GM12878 (cell line): ENCODE data around the gene CHRM1. TPM values are rescaled to one million over a fixed set of nuclear protein-coding genes. Genes with fewer than 3 reads are reported as not detected.

Experiments used
- ATAC-seq: fragments of 200-7000 bp; cut with Tn5 transposase; 3 replicates; pipeline ENCODE4 v1.9.1; 2020; ENCODE audit warnings: mild to moderate bottlenecking, moderate library complexity
- BruUV-seq: library from RNA; stranded (reverse); fragments of 400-500 nt; replicated peaks from 2 replicates; lab custom pipeline; 2021; lab: Mats Ljungman, UMichigan
- CTCF ChIA-PET: fragments of 300-600 bp; sonication (Branson Sonifier 250); formaldehyde crosslinking; extraction: SDS; loops from one replicate; lab custom pipeline; 2021; ENCODE audit warnings: inconsistent platforms; lab: Yijun Ruan, JAX
- POLR2A ChIA-PET: fragments of 350-600 bp; formaldehyde crosslinking; extraction: SDS; loops from one replicate; lab custom pipeline; 2021; ENCODE audit warnings: inconsistent platforms; lab: Charles Lee
- RAD21 ChIA-PET: fragments of 300-600 bp; sonication (Branson Sonifier 250); formaldehyde crosslinking; loops from one replicate; lab custom pipeline; 2023; ENCODE audit warnings: antibody characterized with exemption; ENCODE audit not compliant: unreplicated experiment; lab: Charles Lee
- SMC1A ChIA-PET: fragments of 300-600 bp; sonication (Branson Sonifier 250); formaldehyde crosslinking; loops from one replicate; lab custom pipeline; 2023; ENCODE audit not compliant: unreplicated experiment, uncharacterized antibody; lab: Charles Lee
- DNase-seq: peaks from one replicate; pipeline ENCODE4 v3.0.0-alpha.2; 2011; ENCODE audit warnings: low read depth, low spot score
- FAIRE-seq: peaks from 3 replicates; lab custom pipeline; 2011; peaks lifted over from hg19 to GRCh38; lab: Jason Lieb, UNC
- H2AFZ ChIP-seq: 2 replicates; pipeline ENCODE4 v1.6.0; 2011; ENCODE audit warnings: low read depth, low read length, control low read depth; ENCODE audit not compliant: control insufficient read depth
- H3K27ac ChIP-seq: 2 replicates; pipeline ENCODE4 v1.5.1; 2011; ENCODE audit warnings: control low read depth; ENCODE audit not compliant: control insufficient read depth, insufficient read depth
- H3K27me3 ChIP-seq, 2 experiments: replicated peaks in 1 of 2; 2 replicates each; pipeline versions ENCODE4 v1.6.0 to v1.6.1; 2011; ENCODE audit warnings: low read length in 1 of 2; ENCODE audit not compliant: control insufficient read depth in 2 of 2, insufficient read depth in 2 of 2
- H3K36me3 ChIP-seq, 2 experiments: 2 replicates each; pipeline ENCODE4 v1.5.1; 2011; ENCODE audit warnings: low read length in 1 of 2; ENCODE audit not compliant: control insufficient read depth in 2 of 2, insufficient read depth in 2 of 2
- H3K4me1 ChIP-seq: 2 replicates; pipeline ENCODE4 v1.6.1; 2011; ENCODE audit warnings: mild to moderate bottlenecking, low read length, moderate library complexity, mixed read lengths; ENCODE audit not compliant: control insufficient read depth, insufficient read depth
- H3K4me2 ChIP-seq: 2 replicates; pipeline ENCODE4 v1.6.0; 2011; ENCODE audit warnings: control low read depth; ENCODE audit not compliant: control insufficient read depth, insufficient read depth
- H3K4me3 ChIP-seq: fragments of 200-600 bp; sonication (generic); 2 replicates; pipeline ENCODE4 v1.5.1; 2016
- H3K79me2 ChIP-seq: 2 replicates; pipeline ENCODE4 v1.6.0; 2011; ENCODE audit warnings: low read length; ENCODE audit not compliant: control insufficient read depth, insufficient read depth
- H3K9ac ChIP-seq: 2 replicates; pipeline ENCODE4 v1.8.0; 2011; ENCODE audit warnings: low read length, control low read depth, mixed read lengths; ENCODE audit not compliant: control insufficient read depth, insufficient read depth
- H3K9me3 ChIP-seq: replicated peaks from 3 replicates; pipeline ENCODE4 v1.5.1; 2011; ENCODE audit warnings: mild to moderate bottlenecking, low read length; ENCODE audit not compliant: control insufficient read depth, insufficient read depth
- H4K20me1 ChIP-seq: 2 replicates; pipeline ENCODE4 v1.6.0; 2011; ENCODE audit not compliant: control insufficient read depth, insufficient read depth
- BCL11A ChIP-seq: IDR thresholded peaks from 2 replicates; pipeline ENCODE4 v1.6.1; 2011; ENCODE audit warnings: low read depth, low read length
- CBX5 ChIP-seq: sonication (generic); IDR thresholded peaks from 2 replicates; pipeline ENCODE4 v1.6.1; 2016; ENCODE audit warnings: low read depth, moderate library complexity, mild to moderate bottlenecking, inconsistent platforms
- CUX1 ChIP-seq: IDR thresholded peaks from 2 replicates; pipeline ENCODE4 v1.6.1; 2012; ENCODE audit warnings: improper control_type of control experiment, low read depth, low read length; ENCODE audit not compliant: insufficient replicate concordance
- EED ChIP-seq: sonication (generic); IDR thresholded peaks from 2 replicates; pipeline ENCODE4 v1.6.1; 2016; ENCODE audit warnings: antibody characterized with exemption, low read depth
- GATAD2B ChIP-seq: fragments of 450-650 bp; conservative IDR thresholded peaks from 2 replicates; pipeline ENCODE4 v1.6.1; 2017; ENCODE audit warnings: low read depth, mild to moderate bottlenecking, moderate library complexity
- IKZF1 ChIP-seq: fragments of 450-650 bp; conservative IDR thresholded peaks from 2 replicates; pipeline ENCODE4 v1.6.1; 2017; ENCODE audit warnings: antibody characterized with exemption, mild to moderate bottlenecking
- IRF4 ChIP-seq: IDR thresholded peaks from 2 replicates; pipeline ENCODE4 v1.6.1; 2011; ENCODE audit warnings: low read depth, low read length
- JUND ChIP-seq: IDR thresholded peaks from 2 replicates; pipeline ENCODE4 v1.6.1; 2012; ENCODE audit warnings: low read depth, mild to moderate bottlenecking, low read length, improper control_type of control experiment, moderate library complexity
- MEF2A ChIP-seq: IDR thresholded peaks from 2 replicates; pipeline ENCODE4 v1.6.1; 2011; ENCODE audit warnings: low read depth, mild to moderate bottlenecking, low read length, moderate library complexity; ENCODE audit not compliant: insufficient read depth
- RUNX3 ChIP-seq: IDR thresholded peaks from 2 replicates; pipeline ENCODE4 v1.6.1; 2012; ENCODE audit warnings: low read length, inconsistent platforms
- SIX5 ChIP-seq: IDR thresholded peaks from 2 replicates; pipeline ENCODE4 v1.6.1; 2011; ENCODE audit warnings: mild to moderate bottlenecking, low read depth, low read length, moderate library complexity; ENCODE audit not compliant: severe bottlenecking
- WGBS: methylation state at CpG from one replicate; pipeline ENCODE4 v1.1.6; 2016; ENCODE audit warnings: low lambda C conversion rate; ENCODE audit not compliant: insufficient replicate concordance, insufficient coverage; ENCODE audit errors: missing lambda C conversion rate; 5-methylcytosine and 5-hydroxymethylcytosine counted together
- in situ Hi-C: fragments of 300-500 bp; cut with MboI; formaldehyde crosslinking; loops from 9 replicates; pipeline ENCODE4 v1.14.3; 2018; ENCODE audit warnings: mixed read lengths
- intact Hi-C: fragments of 100-400 bp; cut with micrococcal nuclease; formaldehyde crosslinking; loops from one replicate; pipeline ENCODE4 v1.14.2; 2022; ENCODE audit not compliant: unreplicated experiment
- polyA plus RNA-seq, 11 experiments: library from polyadenylated mRNA; depleted of rRNA in 4 of 11; unstranded in 6 of 11; stranded (reverse) in 5 of 11; fragments of >200 nt; fragmentation: Nextera tagmentation in 4 of 11; fragmentation: Illumina TruSeq in 1 of 11; extraction: Ambion mirVana in 4 of 11; extraction: Trizol in 1 of 11; gene quantifications; 1 replicate in 1 of 11; 2 replicates in 10 of 11; pipeline versions ENCODE4 v1.2.1 to v1.2.3, GENCODE V29; 2011 to 2016; ENCODE audit warnings: inconsistent platforms in 2 of 11, missing spikeins in 2 of 11, low read depth in 1 of 11
- total RNA-seq, 4 experiments: library from RNA; depleted of rRNA in 3 of 4; stranded (reverse); fragments of >200 nt in 3 of 4; fragmentation: Illumina TruSeq in 1 of 4; extraction: Trizol in 1 of 4; gene quantifications; 2 replicates each; pipeline versions ENCODE4 v1.2.1 to v1.2.3, GENCODE V29; 2013 to 2021
- TF ChIP-seq, protein P1 (sequence below): fragments of 450-650 bp; IDR thresholded peaks from 2 replicates; pipeline ENCODE4 v1.6.1; 2017; ENCODE audit warnings: mild to moderate bottlenecking
- TF ChIP-seq, protein P2 (sequence below): fragments of 450-650 bp; conservative IDR thresholded peaks from 2 replicates; pipeline ENCODE4 v1.6.1; 2017; ENCODE audit warnings: mild to moderate bottlenecking, moderate library complexity
- TF ChIP-seq, protein P3 (sequence below): fragments of 450-650 bp; IDR thresholded peaks from 2 replicates; pipeline ENCODE4 v1.6.1; 2016; ENCODE audit warnings: mild to moderate bottlenecking

CHRM1 gene
- total and polyA plus RNA-seq, 10 of the 15 experiments (the other 5 are each of a cell fraction or from before 2014, with no cell fraction given), result not detected

DNA sequence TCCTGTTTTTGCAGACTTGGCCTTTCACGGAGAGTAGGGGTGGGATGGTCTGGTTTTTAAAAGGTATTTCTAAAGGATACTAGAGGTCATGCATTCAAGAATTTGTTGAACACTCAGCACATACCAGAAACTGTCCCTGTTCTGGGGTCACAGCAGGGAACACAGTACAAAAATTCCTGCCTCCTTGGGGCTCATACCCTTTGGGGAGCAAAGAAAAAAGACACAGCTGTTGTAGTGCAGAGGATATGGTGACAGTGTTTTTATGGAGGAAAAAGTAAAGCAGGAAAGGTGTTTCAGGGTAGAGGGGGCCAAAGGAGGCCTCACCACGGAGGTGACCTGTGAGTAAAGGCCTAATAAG lies 32.1 kb downstream of the CHRM1 start:
- in situ Hi-C loops, result no loop called here
- no peak for TF ChIP-seq CUX1
- no peak for TF ChIP-seq MEF2A
- no peak for TF ChIP-seq IRF4
- no peak for TF ChIP-seq CBX5
- no peak for TF ChIP-seq BCL11A
- TF ChIP-seq JUND, result no peak
- TF ChIP-seq RUNX3, result no peak
- TF ChIP-seq, protein P1, sequence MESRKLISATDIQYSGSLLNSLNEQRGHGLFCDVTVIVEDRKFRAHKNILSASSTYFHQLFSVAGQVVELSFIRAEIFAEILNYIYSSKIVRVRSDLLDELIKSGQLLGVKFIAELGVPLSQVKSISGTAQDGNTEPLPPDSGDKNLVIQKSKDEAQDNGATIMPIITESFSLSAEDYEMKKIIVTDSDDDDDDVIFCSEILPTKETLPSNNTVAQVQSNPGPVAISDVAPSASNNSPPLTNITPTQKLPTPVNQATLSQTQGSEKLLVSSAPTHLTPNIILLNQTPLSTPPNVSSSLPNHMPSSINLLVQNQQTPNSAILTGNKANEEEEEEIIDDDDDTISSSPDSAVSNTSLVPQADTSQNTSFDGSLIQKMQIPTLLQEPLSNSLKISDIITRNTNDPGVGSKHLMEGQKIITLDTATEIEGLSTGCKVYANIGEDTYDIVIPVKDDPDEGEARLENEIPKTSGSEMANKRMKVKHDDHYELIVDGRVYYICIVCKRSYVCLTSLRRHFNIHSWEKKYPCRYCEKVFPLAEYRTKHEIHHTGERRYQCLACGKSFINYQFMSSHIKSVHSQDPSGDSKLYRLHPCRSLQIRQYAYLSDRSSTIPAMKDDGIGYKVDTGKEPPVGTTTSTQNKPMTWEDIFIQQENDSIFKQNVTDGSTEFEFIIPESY, result no peak
- TF ChIP-seq, protein P2, sequence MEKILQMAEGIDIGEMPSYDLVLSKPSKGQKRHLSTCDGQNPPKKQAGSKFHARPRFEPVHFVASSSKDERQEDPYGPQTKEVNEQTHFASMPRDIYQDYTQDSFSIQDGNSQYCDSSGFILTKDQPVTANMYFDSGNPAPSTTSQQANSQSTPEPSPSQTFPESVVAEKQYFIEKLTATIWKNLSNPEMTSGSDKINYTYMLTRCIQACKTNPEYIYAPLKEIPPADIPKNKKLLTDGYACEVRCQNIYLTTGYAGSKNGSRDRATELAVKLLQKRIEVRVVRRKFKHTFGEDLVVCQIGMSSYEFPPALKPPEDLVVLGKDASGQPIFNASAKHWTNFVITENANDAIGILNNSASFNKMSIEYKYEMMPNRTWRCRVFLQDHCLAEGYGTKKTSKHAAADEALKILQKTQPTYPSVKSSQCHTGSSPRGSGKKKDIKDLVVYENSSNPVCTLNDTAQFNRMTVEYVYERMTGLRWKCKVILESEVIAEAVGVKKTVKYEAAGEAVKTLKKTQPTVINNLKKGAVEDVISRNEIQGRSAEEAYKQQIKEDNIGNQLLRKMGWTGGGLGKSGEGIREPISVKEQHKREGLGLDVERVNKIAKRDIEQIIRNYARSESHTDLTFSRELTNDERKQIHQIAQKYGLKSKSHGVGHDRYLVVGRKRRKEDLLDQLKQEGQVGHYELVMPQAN, result no peak
- TF ChIP-seq GATAD2B, result no peak
- TF ChIP-seq SIX5, result no peak
- TF ChIP-seq, protein P3, sequence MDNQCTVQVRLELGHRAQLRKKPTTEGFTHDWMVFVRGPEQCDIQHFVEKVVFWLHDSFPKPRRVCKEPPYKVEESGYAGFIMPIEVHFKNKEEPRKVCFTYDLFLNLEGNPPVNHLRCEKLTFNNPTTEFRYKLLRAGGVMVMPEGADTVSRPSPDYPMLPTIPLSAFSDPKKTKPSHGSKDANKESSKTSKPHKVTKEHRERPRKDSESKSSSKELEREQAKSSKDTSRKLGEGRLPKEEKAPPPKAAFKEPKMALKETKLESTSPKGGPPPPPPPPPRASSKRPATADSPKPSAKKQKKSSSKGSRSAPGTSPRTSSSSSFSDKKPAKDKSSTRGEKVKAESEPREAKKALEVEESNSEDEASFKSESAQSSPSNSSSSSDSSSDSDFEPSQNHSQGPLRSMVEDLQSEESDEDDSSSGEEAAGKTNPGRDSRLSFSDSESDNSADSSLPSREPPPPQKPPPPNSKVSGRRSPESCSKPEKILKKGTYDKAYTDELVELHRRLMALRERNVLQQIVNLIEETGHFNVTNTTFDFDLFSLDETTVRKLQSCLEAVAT, result no peak
- no peak for TF ChIP-seq IKZF1
- TF ChIP-seq EED, result no peak

More for the DNA sequence above, 32.1 kb downstream of the CHRM1 start:
- SMC1A ChIA-PET, result no interaction called here
- no peak overlapping the region for H2AFZ ChIP-seq
- POLR2A ChIA-PET, result no interaction called here
- BruUV-seq, result no TSS peak
- H3K4me3 ChIP-seq, result no peak overlapping the region
- no peaks in the 10 kb centered on the region for H3K4me1 ChIP-seq
- no peak overlapping the region for H3K9ac ChIP-seq
- H3K9me3 ChIP-seq, result no peaks in the 10 kb centered on the region
- H4K20me1 ChIP-seq, result 0 out of 2 replicates have a peak, but pooled peaks cover 3% of the 10 kb centered on the region
- CTCF ChIA-PET, result interaction anchor here (0.5 kb wide), 1 partner anchor 129 kb away, joined by 3 read pairs; no protein-coding TSS in a partner anchor
- peaks cover 7% of the 10 kb centered on the region for H3K79me2 ChIP-seq
- no peak overlapping the region for H3K4me2 ChIP-seq
- ATAC-seq (no peak), DNase-seq (no peak), FAIRE-seq (no peak)
- no peaks in the 10 kb centered on the region for H3K27me3 ChIP-seq
- RAD21 ChIA-PET, result no interaction called here
- WGBS, result 75% methylated on average over 2 of the region's 2 CpGs
- intact Hi-C loops, result no loop called here
- no peak overlapping the region for H3K27ac ChIP-seq
- peaks cover 31% of the 10 kb centered on the region in 2 experiments for H3K36me3 ChIP-seq
